MM.1S (cell line): Measurements from ENCODE around the gene SYT3.
A peak's percentile ranks its signal among the peaks of the same experiment; 100 is the strongest.

Experiments
- EZH2 ChIP-seq: fragments of 300-600 bp; sonication (generic); optimal IDR thresholded peaks from 2 replicates; pipeline ENCODE3; 2017; ENCODE audit warnings: low read depth, mild to moderate bottlenecking, antibody characterized with exemption, low read length, mixed read lengths
- EZH2phosphoT487 ChIP-seq: fragments of 300-600 bp; sonication (generic); IDR thresholded peaks from 2 replicates; pipeline ENCODE4 v1.6.1; 2018; ENCODE audit warnings: antibody characterized with exemption, low read length
- TF ChIP-seq, protein P1 (sequence below): fragments of 300-600 bp; sonication (generic); IDR thresholded peaks from 2 replicates; pipeline ENCODE4 v1.5.1; 2016; ENCODE audit warnings: antibody characterized with exemption, low read length, mixed read lengths

DNA sequence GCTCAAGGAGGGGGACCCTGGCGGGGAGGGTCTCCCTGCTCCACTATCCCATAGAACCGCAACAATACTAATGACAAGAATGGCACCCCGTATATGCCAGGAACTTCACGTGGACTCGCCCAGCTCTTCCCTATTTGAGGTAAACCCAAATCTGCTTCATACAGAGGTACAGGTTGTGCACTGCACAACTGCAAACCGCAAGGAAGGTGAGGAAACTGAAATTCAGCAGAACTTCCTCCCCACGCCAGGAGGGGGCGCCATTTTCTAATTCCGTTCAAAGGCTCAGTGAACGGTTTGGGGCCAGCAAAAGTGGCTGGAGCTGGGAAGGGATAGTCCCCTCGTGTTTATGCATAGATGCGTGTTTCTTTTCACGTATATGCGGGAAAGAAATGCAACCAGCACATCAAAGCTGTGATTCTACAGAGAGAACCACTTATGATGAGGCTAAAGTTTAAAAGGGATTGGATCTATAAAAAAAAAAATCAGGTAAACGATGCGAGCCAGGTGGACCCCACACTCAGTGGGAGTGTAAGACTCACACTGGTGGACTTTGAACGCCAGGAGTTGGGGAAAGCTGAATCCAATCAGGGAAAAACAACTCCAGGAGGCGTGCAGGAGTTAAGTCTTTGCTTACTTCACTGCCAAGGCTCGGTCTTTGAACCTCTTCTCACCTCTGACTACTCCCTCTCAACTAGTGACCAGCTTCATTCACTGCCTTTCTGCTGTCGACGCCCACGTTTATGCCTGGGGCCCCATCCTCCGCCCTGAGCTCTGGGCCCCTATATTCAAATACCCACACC lies 29.8 kb upstream of the SYT3 start:
- TF ChIP-seq, protein P1, sequence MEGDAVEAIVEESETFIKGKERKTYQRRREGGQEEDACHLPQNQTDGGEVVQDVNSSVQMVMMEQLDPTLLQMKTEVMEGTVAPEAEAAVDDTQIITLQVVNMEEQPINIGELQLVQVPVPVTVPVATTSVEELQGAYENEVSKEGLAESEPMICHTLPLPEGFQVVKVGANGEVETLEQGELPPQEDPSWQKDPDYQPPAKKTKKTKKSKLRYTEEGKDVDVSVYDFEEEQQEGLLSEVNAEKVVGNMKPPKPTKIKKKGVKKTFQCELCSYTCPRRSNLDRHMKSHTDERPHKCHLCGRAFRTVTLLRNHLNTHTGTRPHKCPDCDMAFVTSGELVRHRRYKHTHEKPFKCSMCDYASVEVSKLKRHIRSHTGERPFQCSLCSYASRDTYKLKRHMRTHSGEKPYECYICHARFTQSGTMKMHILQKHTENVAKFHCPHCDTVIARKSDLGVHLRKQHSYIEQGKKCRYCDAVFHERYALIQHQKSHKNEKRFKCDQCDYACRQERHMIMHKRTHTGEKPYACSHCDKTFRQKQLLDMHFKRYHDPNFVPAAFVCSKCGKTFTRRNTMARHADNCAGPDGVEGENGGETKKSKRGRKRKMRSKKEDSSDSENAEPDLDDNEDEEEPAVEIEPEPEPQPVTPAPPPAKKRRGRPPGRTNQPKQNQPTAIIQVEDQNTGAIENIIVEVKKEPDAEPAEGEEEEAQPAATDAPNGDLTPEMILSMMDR = peak; percentile 79
- TF ChIP-seq EZH2phosphoT487 (no peak), EZH2 (no peak)
